Measurements from ENCODE around the gene SELENOP.
"Not testable (repeated sequence)": the region's sequence is repeated elsewhere in the genome, so short reads cannot be mapped to it uniquely, and the experiment has no call there.

The SELENOP gene

GRCh38 chr5:42840269-42840668 is 28.6 kb upstream of the SELENOP start:
- no peaks in the 10 kb centered on the region for H3K4me1 ChIP-seq
- no peak for DNase-seq (ENCODE audit: low spot score in 2 of 2)
- in situ Hi-C loops (cut with MboI; ENCODE audit: low sequenced_read_pairs) = no loop called here
- H3K9me3 ChIP-seq = no peaks in the 10 kb centered on the region
- H3K4me3 ChIP-seq = no peak overlapping the region
- no peaks in the 10 kb centered on the region for H3K36me3 ChIP-seq (replicated peaks)
- H3K27me3 ChIP-seq (ENCODE audit: low read depth) = no peaks in the 10 kb centered on the region; the same call in 1 of the 2 replicates

GRCh38 chr5:42839196-42839595 is 27.5 kb upstream of the SELENOP start:
- no peak for DNase-seq (ENCODE audit: low spot score in 2 of 2)
- Histone ChIP-seq H3K4me3 (no peak overlapping the region), H3K27me3 (ENCODE audit: low read depth) (no peaks in the 10 kb centered on the region; the same call in 1 of the 2 replicates), H3K4me1 (no peaks in the 10 kb centered on the region), H3K9me3 (no peaks in the 10 kb centered on the region), H3K36me3 (replicated peaks) (no peaks in the 10 kb centered on the region)
- in situ Hi-C loops (cut with MboI; ENCODE audit: low sequenced_read_pairs) = no loop called here

GRCh38 chr5:42837601-42838000 is 25.9 kb upstream of the SELENOP start:
- in situ Hi-C loops (cut with MboI; ENCODE audit: low sequenced_read_pairs) = no loop called here
- no peak overlapping the region for H3K4me3 ChIP-seq
- DNase-seq (ENCODE audit: low spot score in 2 of 2) = no peak
- H3K4me1 ChIP-seq = no peaks in the 10 kb centered on the region
- no peaks in the 10 kb centered on the region for H3K9me3 ChIP-seq
- no peaks in the 10 kb centered on the region for H3K36me3 ChIP-seq (replicated peaks)
- no peaks in the 10 kb centered on the region; the same call in 1 of the 2 replicates for H3K27me3 ChIP-seq (ENCODE audit: low read depth)

- H3K27me3 ChIP-seq (ENCODE audit: low read depth) = no peaks in the 10 kb centered on the region; the same call in 1 of the 2 replicates
- no peaks in the 10 kb centered on the region for H3K36me3 ChIP-seq (replicated peaks)
- in situ Hi-C loops (cut with MboI; ENCODE audit: low sequenced_read_pairs) = no loop called here
- H3K9me3 ChIP-seq = no peaks in the 10 kb centered on the region
- no peak overlapping the region for H3K4me3 ChIP-seq
- no peak for DNase-seq (ENCODE audit: low spot score in 2 of 2)
- H3K4me1 ChIP-seq = no peaks in the 10 kb centered on the region
Measured at GRCh38 chr5:42836070-42836769, 24.5 kb upstream of the SELENOP start.

GRCh38 chr5:42832060-42832459 is 20.4 kb upstream of the SELENOP start:
- in situ Hi-C loops (cut with MboI; ENCODE audit: low sequenced_read_pairs) = no loop called here
- DNase-seq (ENCODE audit: low spot score in 2 of 2) = no peak
- no peak overlapping the region for H3K4me3 ChIP-seq
- H3K9me3 ChIP-seq = no peaks in the 10 kb centered on the region
- H3K4me1 ChIP-seq = no peaks in the 10 kb centered on the region
- 0 out of 2 replicates have a peak, but pooled peaks cover 4% of the 10 kb centered on the region for H3K27me3 ChIP-seq (ENCODE audit: low read depth)
- H3K36me3 ChIP-seq (replicated peaks) = no peaks in the 10 kb centered on the region

GRCh38 chr5:42830924-42831323 is 19.2 kb upstream of the SELENOP start:
- no peaks in the 10 kb centered on the region for H3K4me1 ChIP-seq
- in situ Hi-C loops (cut with MboI; ENCODE audit: low sequenced_read_pairs) = no loop called here
- H3K27me3 ChIP-seq (ENCODE audit: low read depth) = 0 out of 2 replicates have a peak, but pooled peaks cover 4% of the 10 kb centered on the region
- H3K4me3 ChIP-seq = no peak overlapping the region
- DNase-seq (ENCODE audit: low spot score in 2 of 2) = no peak
- no peaks in the 10 kb centered on the region for H3K36me3 ChIP-seq (replicated peaks)
- H3K9me3 ChIP-seq = no peaks in the 10 kb centered on the region

GRCh38 chr5:42828671-42829070 is 17.0 kb upstream of the SELENOP start:
- Histone ChIP-seq H3K4me3 (no peak overlapping the region), H3K9me3 (no peaks in the 10 kb centered on the region), H3K4me1 (no peaks in the 10 kb centered on the region), H3K27me3 (ENCODE audit: low read depth) (0 out of 2 replicates have a peak, but pooled peaks cover 4% of the 10 kb centered on the region), H3K36me3 (replicated peaks) (no peaks in the 10 kb centered on the region)
- no peak for DNase-seq (ENCODE audit: low spot score in 2 of 2)
- in situ Hi-C loops (cut with MboI; ENCODE audit: low sequenced_read_pairs) = no loop called here

- no peaks in the 10 kb centered on the region for H3K9me3 ChIP-seq
- 0 out of 2 replicates have a peak, but pooled peaks cover 4% of the 10 kb centered on the region for H3K27me3 ChIP-seq (ENCODE audit: low read depth)
- no peaks in the 10 kb centered on the region for H3K4me1 ChIP-seq
- DNase-seq (ENCODE audit: low spot score in 2 of 2) = no peak
- H3K4me3 ChIP-seq = no peak overlapping the region
- no peaks in the 10 kb centered on the region for H3K36me3 ChIP-seq (replicated peaks)
- in situ Hi-C loops (cut with MboI; ENCODE audit: low sequenced_read_pairs) = no loop called here
Measured at GRCh38 chr5:42826757-42827515, 15.2 kb upstream of the SELENOP start.

- in situ Hi-C loops (cut with MboI; ENCODE audit: low sequenced_read_pairs) = no loop called here
- no peak for DNase-seq (ENCODE audit: low spot score in 2 of 2)
- Histone ChIP-seq H3K4me1 (no peaks in the 10 kb centered on the region), H3K36me3 (replicated peaks) (no peaks in the 10 kb centered on the region), H3K4me3 (no peak overlapping the region), H3K9me3 (no peaks in the 10 kb centered on the region), H3K27me3 (ENCODE audit: low read depth) (0 out of 2 replicates have a peak, but pooled peaks cover 4% of the 10 kb centered on the region)
Measured at GRCh38 chr5:42825422-42826148, 13.9 kb upstream of the SELENOP start.

GRCh38 chr5:42824347-42824976 is 12.8 kb upstream of the SELENOP start:
- no peaks in the 10 kb centered on the region for H3K36me3 ChIP-seq (replicated peaks)
- no peaks in the 10 kb centered on the region for H3K9me3 ChIP-seq
- no peaks in the 10 kb centered on the region for H3K4me1 ChIP-seq
- DNase-seq (ENCODE audit: low spot score in 2 of 2) = no peak
- 0 out of 2 replicates have a peak, but pooled peaks cover 4% of the 10 kb centered on the region for H3K27me3 ChIP-seq (ENCODE audit: low read depth)
- H3K4me3 ChIP-seq = no peak overlapping the region
- in situ Hi-C loops (cut with MboI; ENCODE audit: low sequenced_read_pairs) = no loop called here

- no peaks in the 10 kb centered on the region for H3K27me3 ChIP-seq (ENCODE audit: low read depth)
- H3K4me1 ChIP-seq = no peaks in the 10 kb centered on the region
- no peaks in the 10 kb centered on the region for H3K36me3 ChIP-seq (replicated peaks)
- no peak for DNase-seq (ENCODE audit: low spot score in 2 of 2)
- no peak overlapping the region for H3K4me3 ChIP-seq
- H3K9me3 ChIP-seq = no peaks in the 10 kb centered on the region
- in situ Hi-C loops (cut with MboI; ENCODE audit: low sequenced_read_pairs) = no loop called here
Measured at GRCh38 chr5:42822548-42822947, 10.9 kb upstream of the SELENOP start.

GRCh38 chr5:42819745-42820144 is 8.1 kb upstream of the SELENOP start:
- Histone ChIP-seq H3K27me3 (ENCODE audit: low read depth) (no peaks in the 10 kb centered on the region), H3K4me3 (no peak overlapping the region), H3K36me3 (replicated peaks) (no peaks in the 10 kb centered on the region), H3K9me3 (no peaks in the 10 kb centered on the region), H3K4me1 (no peaks in the 10 kb centered on the region)
- no peak for DNase-seq (ENCODE audit: low spot score in 2 of 2)
- in situ Hi-C loops (cut with MboI; ENCODE audit: low sequenced_read_pairs) = no loop called here

- H3K27me3 ChIP-seq (ENCODE audit: low read depth); in situ Hi-C loops (cut with MboI; ENCODE audit: low sequenced_read_pairs); H3K9me3 ChIP-seq: not testable (repeated sequence)
Measured at GRCh38 chr5:42816546-42816945, 4.9 kb upstream of the SELENOP start.

More at GRCh38 chr5:42816546-42816945, 4.9 kb upstream of the SELENOP start:
- H3K36me3 ChIP-seq (replicated peaks); H3K4me1 ChIP-seq; DNase-seq (ENCODE audit: low spot score in 2 of 2); H3K4me3 ChIP-seq: not testable (repeated sequence)
